Stimulated activated naive B cell treated with anti-CD40 and anti-IgM and Interleukin-4, amounts not matched to agents 10 μg/mL and 1 μg/mL and 100 μg/mL, for 72 hours (primary cell): Measurements from ENCODE around the gene IL1A.
A peak's percentile ranks its signal among the peaks of the same experiment; 100 is the strongest.

Experiments
- ATAC-seq, 2 donors: fragments of 150-1000 bp; cut with Tn5 transposase; replicated peaks; 2 replicates each; pipeline ENCODE4 v1.10.0; 2021; ENCODE audit warnings: moderate library complexity in 1 of 2
- DNase-seq: peaks from one replicate; pipeline ENCODE4 v3.0.0; 2021
- H3K27ac Mint-ChIP-seq: one replicate; pipeline ENCODE4 v1.8.0; 2022; ENCODE audit warnings: mild to moderate bottlenecking, mixed read lengths
- H3K27me3 Mint-ChIP-seq, 2 donors: one replicate each; pipeline ENCODE4 v1.8.0; 2022; ENCODE audit warnings: mixed read lengths in 2 of 2
- H3K36me3 Mint-ChIP-seq, 2 donors: one replicate each; pipeline ENCODE4 v1.8.0; 2022; ENCODE audit warnings: mixed read lengths in 2 of 2, mild to moderate bottlenecking in 1 of 2
- H3K4me1 Mint-ChIP-seq, 2 donors: one replicate each; pipeline ENCODE4 v1.8.0; 2022; ENCODE audit warnings: mixed read lengths in 2 of 2, mild to moderate bottlenecking in 1 of 2
- H3K4me3 Mint-ChIP-seq, 2 donors: one replicate each; pipeline ENCODE4 v1.8.0; 2022; ENCODE audit warnings: mild to moderate bottlenecking in 2 of 2, mixed read lengths in 2 of 2, moderate library complexity in 1 of 2
- H3K9me3 Mint-ChIP-seq, 2 donors: one replicate each; pipeline ENCODE4 v1.8.0; 2022; ENCODE audit warnings: mixed read lengths in 2 of 2, mild to moderate bottlenecking in 1 of 2

IL1A gene

DNA sequence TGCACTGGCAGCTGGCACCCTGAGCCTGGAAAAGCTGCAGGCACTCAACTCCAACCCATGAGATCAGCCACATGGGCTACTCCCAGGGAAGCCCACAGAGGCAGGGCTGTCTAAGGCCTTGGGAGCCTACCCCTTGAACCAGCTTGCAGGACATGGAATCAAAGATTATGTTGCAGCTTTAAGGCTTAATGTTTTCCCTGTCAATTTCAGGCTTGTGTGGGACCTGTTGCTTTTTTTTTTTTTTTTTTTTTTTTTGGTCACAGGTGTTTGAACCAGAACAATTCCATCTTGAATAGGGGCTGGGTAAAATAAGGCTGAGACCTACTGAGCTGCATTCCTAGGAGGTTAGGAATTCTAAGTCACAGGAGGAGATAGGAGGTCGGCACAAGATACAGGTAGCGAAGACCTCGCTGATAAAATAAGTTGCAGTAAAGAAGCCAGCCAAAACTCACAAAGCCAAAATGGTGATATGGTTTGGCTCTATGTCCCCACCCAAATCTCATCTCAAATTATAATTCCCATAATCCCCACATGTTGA, 7.5 kb upstream of the IL1A start:
- Mint-ChIP-seq H3K27me3 (no peaks in the 10 kb centered on the region), H3K9me3 (peaks cover 0 to 2% of the 10 kb centered on the region in 2 donors), H3K27ac (no peak overlapping the region), H3K4me3 (no peak overlapping the region), H3K4me1 (peaks cover 13 to 21% of the 10 kb centered on the region in 2 donors), H3K36me3 (peaks cover 0 to 4% of the 10 kb centered on the region in 2 donors)
- DNase-seq (no peak), ATAC-seq (no peak)

- ATAC-seq (no peak), DNase-seq (no peak)
- Mint-ChIP-seq H3K36me3 (peaks cover 0 to 4% of the 10 kb centered on the region in 2 donors), H3K27me3 (no peaks in the 10 kb centered on the region), H3K4me3 (no peak overlapping the region), H3K9me3 (peaks cover 0 to 2% of the 10 kb centered on the region in 2 donors), H3K4me1 (peaks cover 13 to 20% of the 10 kb centered on the region in 2 donors), H3K27ac (no peak overlapping the region)
Measured at GRCh38 chr2:112791019-112791418, 6.7 kb upstream of the IL1A start.

- Mint-ChIP-seq H3K9me3 (peaks cover 0 to 2% of the 10 kb centered on the region in 2 donors), H3K4me3 (no peak overlapping the region), H3K27ac (no peak overlapping the region), H3K4me1 (peaks cover 8 to 13% of the 10 kb centered on the region in 2 donors), H3K36me3 (peaks cover 0 to 4% of the 10 kb centered on the region in 2 donors), H3K27me3 (no peaks in the 10 kb centered on the region)
- ATAC-seq (no peak), DNase-seq (no peak)
Measured at GRCh38 chr2:112790305-112790704, 6.0 kb upstream of the IL1A start.

DNA sequence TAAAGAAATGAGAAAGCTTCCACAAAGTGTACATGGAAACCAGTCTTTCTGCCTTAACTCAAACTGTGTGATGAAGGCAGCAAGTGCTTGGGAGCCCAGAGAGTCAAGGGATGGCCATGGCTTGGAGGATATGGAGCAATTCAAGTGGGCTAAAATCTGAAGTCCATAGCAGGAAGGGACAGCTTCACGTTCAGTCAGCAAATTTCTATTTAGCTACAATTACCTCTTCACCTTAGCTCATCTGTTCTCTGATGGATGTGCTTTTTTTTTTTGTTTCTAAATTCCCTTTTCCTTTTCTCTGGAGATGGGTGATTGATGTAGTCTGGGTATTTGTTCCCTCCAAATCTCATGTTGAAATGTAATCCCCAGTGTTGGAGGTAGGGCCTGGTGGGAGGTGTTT, 4.9 kb upstream of the IL1A start:
- Mint-ChIP-seq H3K4me1 (peaks cover 10 to 17% of the 10 kb centered on the region in 2 donors), H3K4me3 (no peak overlapping the region), H3K27me3 (no peaks in the 10 kb centered on the region), H3K27ac (no peak overlapping the region), H3K36me3 (peaks cover 0 to 4% of the 10 kb centered on the region in 2 donors), H3K9me3 (peaks cover 0 to 2% of the 10 kb centered on the region in 2 donors)
- DNase-seq: no peak
- ATAC-seq: no peak

DNA sequence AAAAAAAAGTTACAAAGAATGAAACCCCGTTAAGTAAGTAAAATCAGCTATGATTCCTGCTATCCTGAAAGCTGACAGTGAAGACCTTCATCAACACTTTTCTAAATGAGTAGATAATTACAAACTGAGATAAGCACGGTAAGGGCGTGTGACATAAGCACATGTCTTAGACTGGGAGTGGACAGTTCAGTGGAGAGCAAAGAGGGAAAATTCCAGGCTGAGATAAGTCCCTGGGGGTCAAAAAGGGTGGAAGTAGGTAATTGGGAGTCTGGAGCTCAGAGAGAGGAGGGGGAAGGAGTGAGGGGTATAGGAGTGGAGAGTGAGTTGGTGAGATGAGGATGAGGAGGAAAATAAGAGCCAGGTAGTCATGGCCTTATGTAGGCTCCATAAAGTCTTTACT, 4.4 kb upstream of the IL1A start:
- H3K36me3 Mint-ChIP-seq: peaks cover 0 to 4% of the 10 kb centered on the region in 2 donors
- no peaks in the 10 kb centered on the region for H3K27me3 Mint-ChIP-seq
- no peak overlapping the region for H3K4me3 Mint-ChIP-seq
- H3K4me1 Mint-ChIP-seq: peaks cover 11 to 17% of the 10 kb centered on the region in 2 donors
- peaks cover 0 to 2% of the 10 kb centered on the region in 2 donors for H3K9me3 Mint-ChIP-seq
- ATAC-seq (no peak), DNase-seq (no peak)
- H3K27ac Mint-ChIP-seq: no peak overlapping the region

GRCh38 chr2:112787729-112788393, 3.6 kb upstream of the IL1A start:
- no peak for DNase-seq
- peaks cover 12 to 18% of the 10 kb centered on the region in 2 donors for H3K4me1 Mint-ChIP-seq
- H3K9me3 Mint-ChIP-seq: no peaks in the 10 kb centered on the region
- H3K4me3 Mint-ChIP-seq: no peak overlapping the region
- no peaks in the 10 kb centered on the region for H3K36me3 Mint-ChIP-seq
- no peak for ATAC-seq
- H3K27me3 Mint-ChIP-seq: no peaks in the 10 kb centered on the region
- H3K27ac Mint-ChIP-seq: no peak overlapping the region

DNA sequence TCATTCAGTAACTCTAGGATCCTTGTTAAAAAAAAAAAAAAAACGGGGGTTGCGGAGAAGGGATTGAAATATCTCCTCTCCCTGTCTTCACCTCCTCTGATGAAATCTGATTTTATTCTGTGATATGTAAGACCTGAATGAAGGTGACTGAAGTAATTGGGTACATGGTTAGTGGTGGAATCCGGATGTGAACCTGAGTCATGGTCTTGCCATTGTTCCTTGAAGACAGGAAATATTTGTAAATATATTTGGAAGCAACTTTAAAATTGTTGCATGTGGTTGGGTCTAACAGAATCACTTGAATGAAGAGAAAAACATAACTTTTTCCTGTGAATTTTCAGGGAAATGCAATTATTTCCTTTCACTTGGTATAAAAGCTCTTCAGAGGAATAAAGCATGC, 3.0 kb upstream of the IL1A start:
- Mint-ChIP-seq H3K4me1 (peaks cover 18 to 24% of the 10 kb centered on the region in 2 donors), H3K36me3 (no peaks in the 10 kb centered on the region), H3K4me3 (no peak overlapping the region), H3K9me3 (no peaks in the 10 kb centered on the region), H3K27me3 (no peaks in the 10 kb centered on the region), H3K27ac (no peak overlapping the region)
- ATAC-seq: no peak
- no peak for DNase-seq

DNA sequence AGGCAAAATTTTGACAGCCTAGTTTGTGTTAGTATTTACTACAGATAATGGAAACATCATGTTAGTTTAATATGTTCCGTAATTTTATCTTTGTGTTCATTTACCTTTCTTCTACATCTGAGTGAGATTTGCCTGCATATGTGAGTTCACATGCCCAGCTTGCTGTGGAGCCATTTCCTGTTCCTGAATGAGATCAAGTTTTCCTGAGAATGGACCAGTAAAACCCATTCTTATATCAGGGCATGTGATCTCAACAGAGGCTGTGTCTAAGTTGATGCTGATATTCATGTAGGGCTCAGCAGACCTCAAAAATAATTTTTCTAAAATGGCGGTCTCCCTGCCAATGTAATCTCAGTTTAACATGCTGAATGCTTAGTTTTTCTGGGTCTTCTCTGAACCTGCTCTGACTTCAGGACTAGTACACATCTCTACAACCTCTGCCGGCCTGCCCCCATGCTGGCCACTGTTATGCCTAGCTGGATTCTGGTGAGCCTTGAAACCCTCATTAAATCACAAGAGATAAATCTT, 1.0 kb downstream of the IL1A start:
- Mint-ChIP-seq H3K36me3 (no peaks in the 10 kb centered on the region), H3K27me3 (no peaks in the 10 kb centered on the region), H3K27ac (peak overlapping the region; percentile 6), H3K4me3 (peak overlapping the region in 1 of 2 donors; percentile 27), H3K4me1 (peaks cover 25 to 34% of the 10 kb centered on the region in 2 donors), H3K9me3 (no peaks in the 10 kb centered on the region)
- no peak for ATAC-seq
- no peak for DNase-seq

DNA sequence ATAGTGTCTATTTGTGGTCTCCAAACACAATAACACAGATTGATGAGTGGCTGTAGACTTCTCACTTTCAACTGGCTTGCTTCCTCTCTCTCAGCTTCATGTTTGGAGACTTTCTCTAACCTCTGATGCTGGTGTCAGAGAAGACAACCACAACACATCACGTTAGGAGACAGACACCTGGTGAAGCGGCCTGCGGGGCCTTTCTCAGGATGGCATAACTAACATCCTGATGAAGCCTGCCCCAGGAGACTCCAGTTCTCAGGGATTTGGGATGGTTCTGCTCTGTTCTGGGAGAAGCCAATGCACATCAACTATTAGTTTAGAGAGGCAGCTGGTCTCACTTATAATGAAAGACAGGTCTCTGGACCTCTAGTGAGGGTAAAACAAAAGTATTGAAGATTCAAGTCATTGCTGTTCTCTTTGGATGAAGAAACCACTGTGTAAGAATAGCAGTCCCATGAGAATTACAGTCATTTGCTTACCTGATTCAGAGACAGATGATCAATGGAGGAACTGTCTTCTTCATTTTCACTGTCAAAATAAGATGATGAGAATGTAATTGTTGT, 2.0 kb downstream of the IL1A start:
- ATAC-seq: peak; percentile 90 to 94
- DNase-seq: no peak
- no peaks in the 10 kb centered on the region for H3K36me3 Mint-ChIP-seq
- H3K4me1 Mint-ChIP-seq: peaks cover 25 to 34% of the 10 kb centered on the region in 2 donors
- H3K4me3 Mint-ChIP-seq: peak overlapping the region; percentile 44 to 46
- H3K9me3 Mint-ChIP-seq: no peaks in the 10 kb centered on the region
- peak overlapping the region; percentile 95 for H3K27ac Mint-ChIP-seq
- H3K27me3 Mint-ChIP-seq: peaks cover 5% of the 10 kb centered on the region in 2 donors

GRCh38 chr2:112779598-112779997, 4.7 kb downstream of the IL1A start:
- Mint-ChIP-seq H3K27ac (no peak overlapping the region), H3K27me3 (peaks cover 10 to 15% of the 10 kb centered on the region in 2 donors), H3K4me3 (no peak overlapping the region), H3K36me3 (peaks cover 2 to 4% of the 10 kb centered on the region in 2 donors), H3K9me3 (peaks cover 0 to 4% of the 10 kb centered on the region in 2 donors), H3K4me1 (peaks cover 31 to 45% of the 10 kb centered on the region in 2 donors)
- no peak for ATAC-seq
- DNase-seq: no peak

- ATAC-seq (no peak), DNase-seq (no peak)
- peaks cover 0 to 4% of the 10 kb centered on the region in 2 donors for H3K9me3 Mint-ChIP-seq
- H3K27me3 Mint-ChIP-seq: peaks cover 10 to 15% of the 10 kb centered on the region in 2 donors
- peak overlapping the region; percentile 32 for H3K27ac Mint-ChIP-seq
- H3K36me3 Mint-ChIP-seq: peaks cover 2 to 4% of the 10 kb centered on the region in 2 donors
- no peak overlapping the region for H3K4me3 Mint-ChIP-seq
- peaks cover 15 to 25% of the 10 kb centered on the region in 2 donors for H3K4me1 Mint-ChIP-seq
Measured at GRCh38 chr2:112777036-112777435, 7.3 kb downstream of the IL1A start.

DNA sequence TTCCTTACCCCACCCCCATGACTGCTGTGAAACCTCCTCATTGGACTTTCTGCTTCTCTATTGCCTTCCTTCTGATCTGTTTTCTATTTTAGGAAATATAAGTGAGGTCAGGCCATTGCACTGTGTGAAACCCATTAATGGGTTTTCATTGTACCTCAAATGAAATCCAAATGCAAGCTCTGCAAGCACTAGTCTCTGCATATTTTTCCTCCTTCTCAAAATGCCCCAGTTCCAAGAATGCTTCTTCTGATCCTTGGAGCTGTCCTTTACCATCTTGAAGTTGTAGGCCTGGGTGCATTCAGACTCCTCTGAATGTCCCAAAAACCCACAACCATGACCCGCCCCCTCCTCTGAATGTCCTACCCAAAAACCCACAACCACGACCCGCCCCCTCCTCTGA, 8.2 kb downstream of the IL1A start:
- peaks cover 10 to 17% of the 10 kb centered on the region in 2 donors for H3K4me1 Mint-ChIP-seq
- H3K27ac Mint-ChIP-seq: no peak overlapping the region
- H3K27me3 Mint-ChIP-seq: peaks cover 10 to 15% of the 10 kb centered on the region in 2 donors
- DNase-seq (no peak), ATAC-seq (no peak)
- H3K4me3 Mint-ChIP-seq: no peak overlapping the region
- peaks cover 2 to 4% of the 10 kb centered on the region in 2 donors for H3K36me3 Mint-ChIP-seq
- peaks cover 0 to 4% of the 10 kb centered on the region in 2 donors for H3K9me3 Mint-ChIP-seq

DNA sequence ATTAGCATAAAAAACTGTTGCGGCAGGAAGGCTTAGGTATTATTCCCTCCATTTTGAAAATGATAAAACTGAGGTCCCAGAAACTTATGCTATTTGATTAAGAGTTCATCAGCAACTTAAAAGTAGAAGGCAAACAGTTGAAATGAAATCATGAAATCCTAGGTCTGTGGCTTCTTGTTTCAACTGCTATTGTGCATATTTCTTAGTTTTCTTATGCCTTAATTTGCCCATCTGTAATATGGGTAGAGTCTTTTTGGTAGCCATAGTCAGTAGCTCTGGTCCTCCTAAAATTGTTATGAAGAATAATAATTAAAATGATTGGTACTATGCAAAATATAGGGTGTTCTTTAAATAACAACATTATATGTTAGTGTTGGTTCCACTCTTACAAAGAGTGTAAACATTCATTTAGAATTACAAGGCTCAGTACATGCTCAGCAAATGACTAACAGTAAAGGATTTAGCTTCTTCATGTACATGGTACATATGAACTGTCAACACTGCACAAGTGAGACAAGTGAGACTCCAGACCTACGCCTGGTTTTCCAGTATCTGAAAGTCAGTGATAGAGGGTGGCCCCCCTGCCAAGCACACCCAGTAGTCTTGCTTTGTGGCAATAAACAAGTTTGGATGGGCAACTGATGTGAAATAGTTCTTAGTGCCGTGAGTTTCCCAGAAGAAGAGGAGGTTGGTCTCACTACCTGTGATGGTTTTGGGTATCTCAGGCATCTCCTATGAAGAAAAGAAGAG, 9.6 kb downstream of the IL1A start:
- Mint-ChIP-seq H3K36me3 (peaks cover 2 to 4% of the 10 kb centered on the region in 2 donors), H3K27ac (no peak overlapping the region), H3K4me1 (peaks cover 10 to 17% of the 10 kb centered on the region in 2 donors), H3K4me3 (no peak overlapping the region), H3K9me3 (peaks cover 0 to 4% of the 10 kb centered on the region in 2 donors), H3K27me3 (peaks cover 10 to 15% of the 10 kb centered on the region in 2 donors)
- DNase-seq (no peak), ATAC-seq (no peak)

DNA sequence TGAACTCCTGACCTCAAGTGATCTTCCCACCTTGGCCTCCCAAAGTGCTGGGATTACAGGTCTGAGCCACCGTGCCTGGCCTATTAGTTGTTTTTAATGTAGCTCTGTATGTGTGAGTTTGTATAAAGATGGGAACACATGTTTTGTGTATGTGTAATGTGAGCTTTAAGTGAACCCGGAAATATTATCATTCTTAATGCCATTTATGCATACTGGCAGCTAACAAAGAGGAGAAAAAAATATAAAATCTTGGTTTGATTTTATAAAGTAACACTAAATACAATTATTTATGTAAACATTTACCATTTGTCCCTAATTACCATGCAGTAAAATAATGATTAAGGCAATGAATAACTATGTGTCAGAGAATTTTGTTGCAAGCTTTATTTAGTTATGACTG, 10.7 kb downstream of the IL1A start:
- Mint-ChIP-seq H3K9me3 (peaks cover 0 to 4% of the 10 kb centered on the region in 2 donors), H3K4me3 (no peak overlapping the region), H3K36me3 (peaks cover 2 to 4% of the 10 kb centered on the region in 2 donors), H3K4me1 (peaks cover 13 to 17% of the 10 kb centered on the region in 2 donors), H3K27me3 (peaks cover 10 to 15% of the 10 kb centered on the region in 2 donors), H3K27ac (no peak overlapping the region)
- ATAC-seq (no peak), DNase-seq (no peak)
